GM20431 (cell line): ENCODE measurements around the gene SGCB.

ENCODE experiments used
- in situ Hi-C: fragments of 300-500 bp; cut with MseI, MboI; formaldehyde crosslinking; loops from one replicate; pipeline ENCODE4 v1.15.0; 2020; ENCODE audit warnings: low sequenced_read_pairs; ENCODE audit not compliant: unreplicated experiment

The SGCB gene

DNA sequence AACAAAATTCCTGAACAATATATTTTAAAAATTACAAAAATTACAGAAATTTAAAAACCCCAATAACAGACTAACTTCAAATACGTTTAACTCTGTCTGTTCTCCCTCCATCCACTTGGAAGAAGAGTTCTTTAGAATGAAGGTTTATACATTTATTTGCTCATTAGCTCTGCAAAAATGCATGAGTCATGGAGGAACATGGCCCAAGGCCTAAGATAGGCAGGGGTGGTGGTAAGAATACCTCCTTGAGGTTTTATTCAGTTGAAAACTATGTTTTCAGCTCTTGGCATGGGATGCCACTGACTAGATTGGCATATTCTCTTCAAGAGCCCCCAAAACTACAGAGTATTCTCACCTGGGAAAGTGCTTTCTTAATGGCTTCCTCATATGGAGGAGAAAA, 9.1 kb downstream of the SGCB start:
- in situ Hi-C loops = no loop called here

DNA sequence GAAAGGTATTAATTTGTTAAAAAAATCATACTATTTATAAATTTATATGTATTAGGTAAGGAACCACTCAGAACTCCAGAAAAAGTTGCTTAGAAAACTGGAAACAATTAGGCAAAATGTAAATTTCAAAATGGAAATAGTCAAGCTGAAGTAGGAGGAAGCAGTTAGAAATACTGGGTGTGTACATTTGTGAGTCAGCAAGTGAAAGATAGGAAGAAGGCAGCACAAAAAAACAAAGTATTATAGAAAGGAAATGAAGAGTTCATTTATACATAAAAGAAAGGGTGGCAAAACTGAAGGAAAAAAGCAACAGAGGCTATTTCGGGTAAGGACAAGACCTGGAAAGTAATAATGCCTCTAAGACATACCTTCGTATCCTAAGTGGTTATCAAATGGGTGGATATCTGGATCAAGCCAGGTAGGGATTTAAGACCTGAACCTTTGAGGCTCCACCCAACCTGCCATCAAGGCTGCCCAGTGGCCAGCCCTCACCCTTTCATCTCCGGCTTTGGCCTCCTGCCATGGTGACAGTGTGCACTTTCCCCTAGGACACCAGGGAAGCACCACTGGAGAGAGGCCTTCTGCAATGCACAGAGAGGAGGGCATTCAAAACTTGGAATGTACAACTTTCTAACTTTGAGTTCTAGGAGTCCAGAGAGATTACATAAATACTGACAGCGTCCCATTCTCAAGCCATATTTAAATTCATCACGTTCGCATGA, 18.0 kb downstream of the SGCB start, which contains the start of gene LRRC66:
Gene LRRC66 (minus strand): TSS at position 428 of the 722 bp plus-strand sequence. CDS start 2,750 bp downstream, outside the sequence.
- in situ Hi-C loops = no loop called here

DNA sequence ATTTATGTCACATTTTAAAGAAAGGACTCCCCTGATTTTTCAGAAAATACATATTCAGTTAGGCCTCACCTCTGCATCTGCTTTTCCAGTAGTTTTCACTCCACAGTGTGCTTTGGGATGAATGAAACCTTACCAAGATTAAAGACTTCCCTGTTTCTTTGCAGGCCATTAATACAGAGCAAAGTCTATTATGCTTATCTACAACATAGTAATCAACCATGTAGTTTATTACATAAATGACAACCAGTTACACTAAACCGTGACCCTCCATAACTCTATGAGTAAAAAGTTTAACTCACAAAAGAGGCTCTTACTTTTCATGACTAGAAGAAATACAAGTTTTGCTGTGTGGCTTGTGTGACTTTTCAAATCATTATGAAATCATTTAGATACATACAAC, 20.3 kb downstream of the SGCB start:
- in situ Hi-C loops = no loop called here

DNA sequence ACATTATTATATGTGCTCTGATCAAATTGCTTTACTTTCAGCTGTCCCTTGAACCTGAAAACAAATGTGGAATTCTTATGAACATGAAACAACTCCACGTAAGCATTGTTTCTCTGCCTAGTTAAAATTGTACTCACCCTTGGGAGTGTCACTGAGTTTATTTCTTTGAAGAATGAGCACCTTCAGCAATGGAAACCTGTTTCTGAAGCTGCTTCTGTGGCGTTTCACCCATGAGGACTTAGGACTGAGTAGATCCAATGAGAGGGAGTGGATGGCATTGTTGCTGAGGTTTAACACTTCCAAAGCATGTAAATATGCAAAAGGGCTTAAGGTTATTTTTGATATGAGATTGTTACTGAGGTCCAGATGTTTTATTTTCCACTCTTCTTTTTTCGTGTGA, 21.1 kb downstream of the SGCB start:
- in situ Hi-C loops = no loop called here

DNA sequence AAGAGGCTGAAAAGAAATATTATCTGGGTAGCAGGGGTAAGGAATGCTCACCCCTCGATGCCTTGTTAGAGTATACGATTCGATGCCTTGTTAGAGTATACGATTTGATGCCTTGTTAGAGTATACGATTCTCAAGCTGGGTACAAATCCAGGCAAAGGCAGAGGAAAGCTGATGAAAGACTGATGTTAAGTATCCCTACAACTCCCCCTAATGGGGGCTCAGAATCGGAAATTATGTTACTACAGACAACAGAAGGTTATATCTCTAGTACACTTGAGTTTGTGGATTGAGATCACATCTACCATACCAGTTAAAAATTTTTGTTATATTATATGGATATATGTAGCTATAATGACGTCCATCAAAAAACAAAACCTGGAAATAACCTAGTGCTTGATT, 22.7 kb downstream of the SGCB start:
- in situ Hi-C loops = no loop called here

DNA sequence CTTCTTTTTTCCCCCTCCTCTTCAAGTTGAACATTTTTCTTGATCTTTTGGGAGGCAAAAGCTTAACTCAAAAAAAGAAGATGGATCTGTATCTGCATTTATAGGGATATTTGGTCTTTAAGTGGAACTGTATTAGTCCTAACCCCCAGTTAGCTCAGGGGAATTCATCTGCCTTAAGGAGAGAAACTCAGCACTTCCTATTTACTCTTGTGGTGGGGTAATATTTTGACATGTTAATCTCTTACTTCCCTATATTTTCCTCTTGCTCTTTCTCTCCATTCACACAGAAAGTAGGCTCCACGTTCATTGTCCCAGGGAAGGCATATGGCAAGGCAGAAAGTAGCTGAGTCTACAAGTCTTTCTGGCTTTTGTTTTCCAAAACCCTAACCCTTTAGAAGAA, 23.2 kb downstream of the SGCB start:
- in situ Hi-C loops = no loop called here

GRCh38 chr4:52012651-52013050, 25.4 kb downstream of the SGCB start:
- in situ Hi-C loops = no loop called here

DNA sequence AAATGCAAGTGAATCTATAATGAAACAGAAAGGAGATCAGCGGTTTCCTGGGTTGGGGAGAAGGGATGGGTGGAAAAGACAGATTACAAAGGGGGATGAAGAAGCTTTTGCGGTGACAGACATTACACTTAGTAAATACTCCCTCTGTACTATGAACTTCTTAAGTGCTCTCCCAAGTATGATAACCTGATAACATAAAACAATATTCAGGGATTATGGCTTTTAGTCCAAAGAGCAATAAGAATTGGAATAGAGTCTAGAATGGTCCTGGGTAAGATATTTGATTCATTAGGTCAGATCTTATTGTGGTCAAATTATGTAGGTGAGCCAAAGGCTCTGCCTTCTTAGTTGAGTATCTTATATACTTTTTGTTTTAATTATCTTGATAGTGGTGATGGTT, 27.1 kb downstream of the SGCB start:
- in situ Hi-C loops = no loop called here

- in situ Hi-C loops = no loop called here
These were observed 31.2 kb downstream of the SGCB start for GRCh38 chr4:52006887-52007286.

- in situ Hi-C loops = no loop called here
These were observed 32.4 kb downstream of the SGCB start for GRCh38 chr4:52005604-52006273.

GRCh38 chr4:52004414-52004813, 33.7 kb downstream of the SGCB start:
- in situ Hi-C loops = no loop called here

DNA sequence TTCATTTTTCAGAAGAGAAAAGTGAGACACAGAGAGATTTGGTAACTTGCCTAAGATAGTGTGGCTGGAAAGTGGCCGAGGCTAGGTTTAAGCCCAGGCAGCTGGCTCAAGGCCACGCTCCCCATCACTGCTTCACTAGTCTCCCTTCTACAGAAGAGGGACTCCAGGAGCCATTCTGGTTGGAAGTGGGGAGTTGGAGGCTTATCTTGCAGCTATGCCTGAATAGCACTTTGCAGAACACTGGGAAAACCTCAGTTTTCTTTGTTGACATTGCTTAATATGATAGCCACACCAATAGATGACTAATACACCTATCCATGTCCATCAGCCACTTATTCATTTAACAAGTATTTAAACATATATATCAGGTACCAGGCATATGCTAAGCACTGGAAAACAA, 36.5 kb downstream of the SGCB start:
- in situ Hi-C loops = no loop called here

GRCh38 chr4:51999250-51999649, 38.8 kb downstream of the SGCB start:
- in situ Hi-C loops = no loop called here

GRCh38 chr4:51998837-51999236, 39.3 kb downstream of the SGCB start:
- in situ Hi-C loops = no loop called here

DNA sequence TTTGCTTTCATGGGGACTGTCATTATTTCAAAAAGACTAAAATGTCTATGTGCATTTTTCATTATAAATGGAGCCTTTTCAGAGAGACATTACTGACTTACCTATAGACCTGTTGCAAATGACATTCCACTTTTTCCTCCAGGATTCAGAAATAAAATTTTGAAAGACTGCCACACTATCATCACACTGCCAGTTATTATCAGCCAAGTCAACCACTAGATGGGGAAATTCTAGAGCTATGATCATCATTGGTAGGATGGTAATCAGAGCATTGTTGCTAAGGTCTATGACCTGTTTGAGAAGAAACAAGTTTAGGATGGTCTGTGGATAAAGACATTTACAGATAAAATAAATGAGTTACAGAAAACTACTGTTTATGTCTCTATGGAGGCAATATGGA, 40.5 kb downstream of the SGCB start:
- in situ Hi-C loops = no loop called here

GRCh38 chr4:51995647-51996220, 42.4 kb downstream of the SGCB start:
- in situ Hi-C loops = no loop called here
